Naive B cell (primary cell): ENCODE results near the gene ZNF423. TPM values are rescaled to one million over a fixed set of nuclear protein-coding genes. Genes with fewer than 3 reads are reported as not detected.

Experiments
- ATAC-seq, 2 donors: fragments of 150-1000 bp; cut with Tn5 transposase; 2 replicates each; pipeline ENCODE4 v1.10.0; 2021; ENCODE audit warnings: low read depth in 2 of 2, mild to moderate bottlenecking in 2 of 2, moderate library complexity in 2 of 2
- DNase-seq: peaks from one replicate; pipeline ENCODE4 v3.0.0; 2022
- H3K27ac Mint-ChIP-seq, 6 donors: one replicate each; pipeline ENCODE4 v1.8.0; 2020 to 2022; ENCODE audit warnings: mild to moderate bottlenecking in 6 of 6, mixed read lengths in 6 of 6, moderate library complexity in 5 of 6, inconsistent platforms in 2 of 6
- H3K27me3 Mint-ChIP-seq, 3 donors: one replicate each; pipeline ENCODE4 v1.8.0; 2021 to 2022; ENCODE audit warnings: mixed read lengths in 3 of 3, mild to moderate bottlenecking in 1 of 3
- H3K36me3 Mint-ChIP-seq, 2 donors: one replicate each; pipeline ENCODE4 v1.8.0; 2020 to 2022; ENCODE audit warnings: mixed read lengths in 2 of 2, inconsistent platforms in 1 of 2, mild to moderate bottlenecking in 1 of 2
- H3K4me1 Mint-ChIP-seq, 3 donors: one replicate each; pipeline ENCODE4 v1.8.0; 2020 to 2022; ENCODE audit warnings: mixed read lengths in 3 of 3, inconsistent platforms in 1 of 3, mild to moderate bottlenecking in 1 of 3, moderate library complexity in 1 of 3
- H3K4me3 Mint-ChIP-seq, 8 donors: one replicate each; pipeline ENCODE4 v1.8.0; 2020 to 2022; ENCODE audit warnings: mild to moderate bottlenecking in 8 of 8, mixed read lengths in 8 of 8, moderate library complexity in 8 of 8, inconsistent platforms in 2 of 8
- H3K9me3 Mint-ChIP-seq, 7 donors: one replicate each; pipeline ENCODE4 v1.8.0; 2020 to 2022; ENCODE audit warnings: mixed read lengths in 7 of 7, mild to moderate bottlenecking in 5 of 7, inconsistent platforms in 2 of 7, moderate library complexity in 1 of 7
- polyA plus RNA-seq, 6 donors: library from polyadenylated mRNA; unstranded; fragments of 300-500 nt; fragmentation: Illumina TruSeq; gene quantifications; one replicate each; pipeline ENCODE4 v1.2.3, GENCODE V29; 2021; ENCODE audit warnings: low read depth in 6 of 6

The ZNF423 gene
- polyA plus RNA-seq, 6 donors from 2014 or later, result not detected

GRCh38 chr16:49699841-49700175, 156.1 kb downstream of the ZNF423 start:
- Mint-ChIP-seq H3K27ac (no peak overlapping the region), H3K36me3 (no peaks in the 10 kb centered on the region), H3K27me3 (peaks cover 0 to 17% (median 12%) of the 10 kb centered on the region in 3 donors), H3K9me3 (peaks cover 0 to under 1% (median 0%) of the 10 kb centered on the region in 7 donors), H3K4me1 (peaks cover 0 to 3% (median 0%) of the 10 kb centered on the region in 3 donors), H3K4me3 (no peak overlapping the region)
- DNase-seq, result no peak
- no peak for ATAC-seq

- H3K27me3 Mint-ChIP-seq, result peaks cover 3 to 17% (median 12%) of the 10 kb centered on the region in 3 donors
- no peaks in the 10 kb centered on the region for H3K9me3 Mint-ChIP-seq
- H3K27ac Mint-ChIP-seq, result no peak overlapping the region
- ATAC-seq (no peak), DNase-seq (no peak)
- H3K4me3 Mint-ChIP-seq, result no peak overlapping the region
- peaks cover 0 to 3% (median 0%) of the 10 kb centered on the region in 3 donors for H3K4me1 Mint-ChIP-seq
- no peaks in the 10 kb centered on the region for H3K36me3 Mint-ChIP-seq
Measured at GRCh38 chr16:49698931-49699840, 156.7 kb downstream of the ZNF423 start.

GRCh38 chr16:49698453-49698815, 157.5 kb downstream of the ZNF423 start:
- Mint-ChIP-seq H3K27me3 (peaks cover 3 to 17% (median 12%) of the 10 kb centered on the region in 3 donors), H3K36me3 (no peaks in the 10 kb centered on the region)

GRCh38 chr16:49697631-49698452, 158.1 kb downstream of the ZNF423 start:
- Mint-ChIP-seq H3K36me3 (no peaks in the 10 kb centered on the region), H3K27me3 (peaks cover 3 to 17% (median 12%) of the 10 kb centered on the region in 3 donors), H3K4me3 (no peak overlapping the region), H3K27ac (no peak overlapping the region), H3K9me3 (no peaks in the 10 kb centered on the region), H3K4me1 (peaks cover 0 to 3% (median 0%) of the 10 kb centered on the region in 3 donors)
- no peak for DNase-seq
- ATAC-seq, result no peak

More at GRCh38 chr16:49698453-49698815, 157.5 kb downstream of the ZNF423 start:
- no peak overlapping the region for H3K27ac Mint-ChIP-seq
- no peak for DNase-seq
- ATAC-seq, result no peak
- no peaks in the 10 kb centered on the region for H3K9me3 Mint-ChIP-seq
- no peak overlapping the region for H3K4me3 Mint-ChIP-seq
- H3K4me1 Mint-ChIP-seq, result peaks cover 0 to 3% (median 0%) of the 10 kb centered on the region in 3 donors

- DNase-seq (no peak), ATAC-seq (no peak)
- Mint-ChIP-seq H3K4me1 (peaks cover 0 to 3% (median 0%) of the 10 kb centered on the region in 3 donors), H3K27ac (no peak overlapping the region), H3K9me3 (no peaks in the 10 kb centered on the region), H3K36me3 (no peaks in the 10 kb centered on the region), H3K4me3 (no peak overlapping the region), H3K27me3 (peaks cover 3 to 17% (median 12%) of the 10 kb centered on the region in 3 donors)
Measured at GRCh38 chr16:49696414-49697101, 159.4 kb downstream of the ZNF423 start.

- Mint-ChIP-seq H3K36me3 (no peaks in the 10 kb centered on the region), H3K27me3 (peaks cover 3 to 17% (median 12%) of the 10 kb centered on the region in 3 donors), H3K4me3 (no peak overlapping the region), H3K9me3 (no peaks in the 10 kb centered on the region), H3K27ac (no peak overlapping the region), H3K4me1 (no peaks in the 10 kb centered on the region)
- ATAC-seq (no peak), DNase-seq (no peak)
Measured at GRCh38 chr16:49695782-49696413, 160.0 kb downstream of the ZNF423 start.

GRCh38 chr16:49693445-49693844, 162.5 kb downstream of the ZNF423 start:
- no peak overlapping the region for H3K27ac Mint-ChIP-seq
- H3K4me3 Mint-ChIP-seq, result no peak overlapping the region
- no peaks in the 10 kb centered on the region for H3K4me1 Mint-ChIP-seq
- H3K9me3 Mint-ChIP-seq, result no peaks in the 10 kb centered on the region
- DNase-seq (no peak), ATAC-seq (no peak)
- no peaks in the 10 kb centered on the region for H3K36me3 Mint-ChIP-seq
- H3K27me3 Mint-ChIP-seq, result peaks cover 0 to 10% (median 3%) of the 10 kb centered on the region in 3 donors

GRCh38 chr16:49690778-49691177, 165.1 kb downstream of the ZNF423 start:
- H3K9me3 Mint-ChIP-seq, result peaks cover 0 to 2% (median 0%) of the 10 kb centered on the region in 7 donors
- H3K4me1 Mint-ChIP-seq, result no peaks in the 10 kb centered on the region
- H3K4me3 Mint-ChIP-seq, result no peak overlapping the region
- no peak for DNase-seq
- no peak for ATAC-seq
- no peaks in the 10 kb centered on the region for H3K36me3 Mint-ChIP-seq
- H3K27ac Mint-ChIP-seq, result no peak overlapping the region
- H3K27me3 Mint-ChIP-seq, result peaks cover 3 to 24% (median 16%) of the 10 kb centered on the region in 3 donors

- H3K27ac Mint-ChIP-seq, result no peak overlapping the region
- H3K9me3 Mint-ChIP-seq, result peaks cover 0 to 2% (median 0%) of the 10 kb centered on the region in 7 donors
- no peaks in the 10 kb centered on the region for H3K4me1 Mint-ChIP-seq
- DNase-seq (no peak), ATAC-seq (no peak)
- H3K27me3 Mint-ChIP-seq, result peaks cover 0 to 24% (median 16%) of the 10 kb centered on the region in 3 donors
- no peaks in the 10 kb centered on the region for H3K36me3 Mint-ChIP-seq
- no peak overlapping the region for H3K4me3 Mint-ChIP-seq
Measured at GRCh38 chr16:49688036-49688697, 167.7 kb downstream of the ZNF423 start.

- Mint-ChIP-seq H3K36me3 (no peaks in the 10 kb centered on the region), H3K4me3 (no peak overlapping the region), H3K27me3 (peaks cover 0 to 24% (median 16%) of the 10 kb centered on the region in 3 donors), H3K27ac (no peak overlapping the region), H3K4me1 (no peaks in the 10 kb centered on the region), H3K9me3 (peaks cover 0 to 2% (median 0%) of the 10 kb centered on the region in 7 donors)
- no peak for ATAC-seq
- DNase-seq, result no peak
Measured at GRCh38 chr16:49687476-49688002, 168.4 kb downstream of the ZNF423 start.

- Mint-ChIP-seq H3K27ac (no peak overlapping the region), H3K4me3 (no peak overlapping the region), H3K9me3 (peaks cover 0 to 3% (median 0%) of the 10 kb centered on the region in 7 donors), H3K4me1 (no peaks in the 10 kb centered on the region), H3K36me3 (no peaks in the 10 kb centered on the region), H3K27me3 (peaks cover 0 to 24% (median 16%) of the 10 kb centered on the region in 3 donors)
- no peak for DNase-seq
- ATAC-seq, result no peak
Measured at GRCh38 chr16:49684696-49685095, 171.2 kb downstream of the ZNF423 start.

- Mint-ChIP-seq H3K36me3 (no peaks in the 10 kb centered on the region), H3K27me3 (peaks cover 0 to 19% (median 12%) of the 10 kb centered on the region in 3 donors), H3K4me1 (no peaks in the 10 kb centered on the region), H3K27ac (no peak overlapping the region), H3K9me3 (peaks cover 0 to 3% (median 0%) of the 10 kb centered on the region in 7 donors), H3K4me3 (no peak overlapping the region)
- no peak for ATAC-seq
- DNase-seq, result no peak
Measured at GRCh38 chr16:49682577-49683165, 173.2 kb downstream of the ZNF423 start.
